HepG2 (cell line): ENCODE data around the gene WDCP. TPM values are rescaled to one million over a fixed set of nuclear protein-coding genes. Genes with fewer than 3 reads are reported as not detected.

Experiments
- ETS1 ChIP-seq: sonication (generic); formaldehyde crosslinking; IDR thresholded peaks from 2 replicates; pipeline ENCODE4 v1.4.0; 2020; ENCODE audit warnings: missing genetic modification reagents
- FOXK1 ChIP-seq: sonication (generic); formaldehyde crosslinking; IDR thresholded peaks from 2 replicates; pipeline ENCODE4 v1.4.0; 2020; ENCODE audit warnings: low read depth, missing genetic modification reagents, borderline replicate concordance
- HOXA3 ChIP-seq: sonication (generic); formaldehyde crosslinking; IDR thresholded peaks from 2 replicates; pipeline ENCODE4 v1.5.0; 2020; ENCODE audit warnings: missing genetic modification reagents
- MAX ChIP-seq: IDR thresholded peaks from 2 replicates; pipeline ENCODE4 v1.6.1; 2012; ENCODE audit warnings: inconsistent platforms
- MXD1 ChIP-seq: sonication (generic); formaldehyde crosslinking; IDR thresholded peaks from 2 replicates; pipeline ENCODE4 v1.4.0; 2020; ENCODE audit warnings: mild to moderate bottlenecking, missing genetic modification reagents
- MYC ChIP-seq: sonication (generic); formaldehyde crosslinking; IDR thresholded peaks from 2 replicates; pipeline ENCODE4 v1.9.0; 2021; ENCODE audit warnings: missing genetic modification reagents, borderline replicate concordance
- PAXIP1 ChIP-seq: sonication (generic); formaldehyde crosslinking; conservative IDR thresholded peaks from 2 replicates; pipeline ENCODE4 v1.4.0; 2020; ENCODE audit warnings: mild to moderate bottlenecking, missing genetic modification reagents, moderate library complexity
- SIN3A ChIP-seq: IDR thresholded peaks from 2 replicates; pipeline ENCODE4 v1.6.1; 2011; ENCODE audit warnings: low read depth, mild to moderate bottlenecking, control low read depth, low read length, borderline replicate concordance
- THRA ChIP-seq: sonication (generic); formaldehyde crosslinking; IDR thresholded peaks from 2 replicates; pipeline ENCODE4 v1.4.0; 2020; ENCODE audit warnings: missing genetic modification reagents, borderline replicate concordance
- ZNF207 ChIP-seq: fragments of 450-650 bp; IDR thresholded peaks from 2 replicates; pipeline ENCODE4 v1.6.1; 2016; ENCODE audit warnings: antibody characterized with exemption, borderline replicate concordance
- ZNF276 ChIP-seq: sonication (generic); formaldehyde crosslinking; IDR thresholded peaks from 2 replicates; pipeline ENCODE4 v1.4.0; 2020; ENCODE audit warnings: mild to moderate bottlenecking, low read depth, missing genetic modification reagents
- ZNF329 ChIP-seq: sonication (generic); formaldehyde crosslinking; IDR thresholded peaks from 2 replicates; pipeline ENCODE4 v1.9.0; 2021; ENCODE audit warnings: low read depth, mild to moderate bottlenecking, missing genetic modification reagents
- ZNF879 ChIP-seq: sonication (generic); formaldehyde crosslinking; IDR thresholded peaks from 2 replicates; pipeline ENCODE4 v1.8.1; 2023; ENCODE audit warnings: missing genetic modification reagents
- polyA plus RNA-seq, 8 experiments: library from polyadenylated mRNA; depleted of rRNA in 3 of 8; stranded (reverse) in 7 of 8; unstranded in 1 of 8; fragments of >200 nt; fragmentation: Illumina TruSeq in 4 of 8; extraction: Trizol in 4 of 8; gene quantifications; 2 replicates each; pipeline versions ENCODE4 v1.2.1 to v1.2.3, GENCODE V29; 2011 to 2016; ENCODE audit warnings: low read depth in 4 of 8, missing spikeins in 1 of 8, mixed read lengths in 1 of 8; ENCODE audit not compliant: insufficient read depth in 1 of 8
- total RNA-seq, 5 experiments: library from RNA; depleted of rRNA; stranded (reverse); fragments of >200 nt; fragmentation: Illumina TruSeq; extraction: Trizol; gene quantifications; 2 replicates each; pipeline ENCODE4 v1.2.3, GENCODE V29; 2016; ENCODE audit warnings: low read depth in 1 of 5

WDCP gene
- total and polyA plus RNA-seq, 2 of the 13 experiments (the other 11 are each of a cell fraction or from before 2014, with no cell fraction given), result 17.4 to 22.6 TPM

- TF ChIP-seq THRA (CRISPR knock-in tag) (0 out of 2 replicates have a peak, but pooled peaks have one; percentile 47), FOXK1 (CRISPR knock-in tag) (peak; percentile 21; the same call in 1 of the 2 replicates), SIN3A (peak; percentile 96), ETS1 (0 out of 2 replicates have a peak, but pooled peaks have one; percentile 86), ZNF879 (CRISPR knock-in tag) (no peak), ZNF329 (no peak), HOXA3 (CRISPR knock-in tag) (peak; percentile 56; the same call in 1 of the 2 replicates), PAXIP1 (CRISPR knock-in tag) (peak; percentile 61), ZNF276 (CRISPR knock-in tag) (0 out of 2 replicates have a peak, but pooled peaks have one; percentile 46), MXD1 (peak; percentile 65; the same call in 1 of the 2 replicates), MAX (peak; percentile 46; the same call in 1 of the 2 replicates), MYC (CRISPR knock-in tag) (peak; percentile 66; the same call in 1 of the 2 replicates), ZNF207 (no peak)
These were observed at the start of gene WDCP (continued) for GRCh38 chr2:24046930-24047702.
